GM12878 (cell line): Measurements from ENCODE around the gene PNISR. TPM values are rescaled to one million over a fixed set of nuclear protein-coding genes. Genes with fewer than 3 reads are reported as not detected.

ENCODE experiments used
- ATAC-seq: fragments of 200-7000 bp; cut with Tn5 transposase; 3 replicates; pipeline ENCODE4 v1.9.1; 2020; ENCODE audit warnings: mild to moderate bottlenecking, moderate library complexity
- BruUV-seq: library from RNA; stranded (reverse); fragments of 400-500 nt; replicated peaks from 2 replicates; lab custom pipeline; 2021; lab: Mats Ljungman, UMichigan
- CTCF ChIA-PET: fragments of 300-600 bp; sonication (Branson Sonifier 250); formaldehyde crosslinking; extraction: SDS; loops from one replicate; lab custom pipeline; 2021; ENCODE audit warnings: inconsistent platforms; lab: Yijun Ruan, JAX
- POLR2A ChIA-PET: fragments of 350-600 bp; formaldehyde crosslinking; extraction: SDS; loops from one replicate; lab custom pipeline; 2021; ENCODE audit warnings: inconsistent platforms; lab: Charles Lee
- RAD21 ChIA-PET: fragments of 300-600 bp; sonication (Branson Sonifier 250); formaldehyde crosslinking; loops from one replicate; lab custom pipeline; 2023; ENCODE audit warnings: antibody characterized with exemption; ENCODE audit not compliant: unreplicated experiment; lab: Charles Lee
- SMC1A ChIA-PET: fragments of 300-600 bp; sonication (Branson Sonifier 250); formaldehyde crosslinking; loops from one replicate; lab custom pipeline; 2023; ENCODE audit not compliant: unreplicated experiment, uncharacterized antibody; lab: Charles Lee
- DNase-seq: peaks from one replicate; pipeline ENCODE4 v3.0.0-alpha.2; 2011; ENCODE audit warnings: low read depth, low spot score
- FAIRE-seq: peaks from 3 replicates; lab custom pipeline; 2011; peaks lifted over from hg19 to GRCh38; lab: Jason Lieb, UNC
- H2AFZ ChIP-seq: 2 replicates; pipeline ENCODE4 v1.6.0; 2011; ENCODE audit warnings: low read depth, low read length, control low read depth; ENCODE audit not compliant: control insufficient read depth
- H3K27ac ChIP-seq: 2 replicates; pipeline ENCODE4 v1.5.1; 2011; ENCODE audit warnings: control low read depth; ENCODE audit not compliant: control insufficient read depth, insufficient read depth
- H3K27me3 ChIP-seq, 2 experiments: replicated peaks in 1 of 2; 2 replicates each; pipeline versions ENCODE4 v1.6.0 to v1.6.1; 2011; ENCODE audit warnings: low read length in 1 of 2; ENCODE audit not compliant: control insufficient read depth in 2 of 2, insufficient read depth in 2 of 2
- H3K36me3 ChIP-seq, 2 experiments: 2 replicates each; pipeline ENCODE4 v1.5.1; 2011; ENCODE audit warnings: low read length in 1 of 2; ENCODE audit not compliant: control insufficient read depth in 2 of 2, insufficient read depth in 2 of 2
- H3K4me1 ChIP-seq: 2 replicates; pipeline ENCODE4 v1.6.1; 2011; ENCODE audit warnings: mild to moderate bottlenecking, low read length, moderate library complexity, mixed read lengths; ENCODE audit not compliant: control insufficient read depth, insufficient read depth
- H3K4me2 ChIP-seq: 2 replicates; pipeline ENCODE4 v1.6.0; 2011; ENCODE audit warnings: control low read depth; ENCODE audit not compliant: control insufficient read depth, insufficient read depth
- H3K4me3 ChIP-seq: fragments of 200-600 bp; sonication (generic); 2 replicates; pipeline ENCODE4 v1.5.1; 2016
- H3K79me2 ChIP-seq: 2 replicates; pipeline ENCODE4 v1.6.0; 2011; ENCODE audit warnings: low read length; ENCODE audit not compliant: control insufficient read depth, insufficient read depth
- H3K9ac ChIP-seq: 2 replicates; pipeline ENCODE4 v1.8.0; 2011; ENCODE audit warnings: low read length, control low read depth, mixed read lengths; ENCODE audit not compliant: control insufficient read depth, insufficient read depth
- H3K9me3 ChIP-seq: replicated peaks from 3 replicates; pipeline ENCODE4 v1.5.1; 2011; ENCODE audit warnings: mild to moderate bottlenecking, low read length; ENCODE audit not compliant: control insufficient read depth, insufficient read depth
- H4K20me1 ChIP-seq: 2 replicates; pipeline ENCODE4 v1.6.0; 2011; ENCODE audit not compliant: control insufficient read depth, insufficient read depth
- E2F4 ChIP-seq: IDR thresholded peaks from 2 replicates; pipeline ENCODE4 v1.6.1; 2012; ENCODE audit warnings: low read depth, low read length, improper control_type of control experiment
- MLLT1 ChIP-seq: fragments of 450-650 bp; IDR thresholded peaks from 2 replicates; pipeline ENCODE4 v1.6.1; 2016; ENCODE audit warnings: mild to moderate bottlenecking
- MTA2 ChIP-seq: fragments of 450-650 bp; IDR thresholded peaks from 2 replicates; pipeline ENCODE4 v1.6.1; 2016; ENCODE audit warnings: low read depth, mild to moderate bottlenecking, moderate library complexity
- ZNF592 ChIP-seq: fragments of 450-650 bp; IDR thresholded peaks from 2 replicates; pipeline ENCODE4 v1.6.1; 2017; ENCODE audit warnings: mild to moderate bottlenecking, moderate library complexity
- WGBS: methylation state at CpG from one replicate; pipeline ENCODE4 v1.1.6; 2016; ENCODE audit warnings: low lambda C conversion rate; ENCODE audit not compliant: insufficient replicate concordance, insufficient coverage; ENCODE audit errors: missing lambda C conversion rate; 5-methylcytosine and 5-hydroxymethylcytosine counted together
- in situ Hi-C: fragments of 300-500 bp; cut with MboI; formaldehyde crosslinking; loops from 9 replicates; pipeline ENCODE4 v1.14.3; 2018; ENCODE audit warnings: mixed read lengths
- intact Hi-C: fragments of 100-400 bp; cut with micrococcal nuclease; formaldehyde crosslinking; loops from one replicate; pipeline ENCODE4 v1.14.2; 2022; ENCODE audit not compliant: unreplicated experiment
- polyA plus RNA-seq, 11 experiments: library from polyadenylated mRNA; depleted of rRNA in 4 of 11; unstranded in 6 of 11; stranded (reverse) in 5 of 11; fragments of >200 nt; fragmentation: Nextera tagmentation in 4 of 11; fragmentation: Illumina TruSeq in 1 of 11; extraction: Ambion mirVana in 4 of 11; extraction: Trizol in 1 of 11; gene quantifications; 1 replicate in 1 of 11; 2 replicates in 10 of 11; pipeline versions ENCODE4 v1.2.1 to v1.2.3, GENCODE V29; 2011 to 2016; ENCODE audit warnings: inconsistent platforms in 2 of 11, missing spikeins in 2 of 11, low read depth in 1 of 11
- total RNA-seq, 4 experiments: library from RNA; depleted of rRNA in 3 of 4; stranded (reverse); fragments of >200 nt in 3 of 4; fragmentation: Illumina TruSeq in 1 of 4; extraction: Trizol in 1 of 4; gene quantifications; 2 replicates each; pipeline versions ENCODE4 v1.2.1 to v1.2.3, GENCODE V29; 2013 to 2021

PNISR gene
- total and polyA plus RNA-seq, 10 of the 15 experiments (the other 5 are each of a cell fraction or from before 2014, with no cell fraction given): 79.1 to 180 (median 105) TPM

- Histone ChIP-seq H3K4me2 (no peak overlapping the region), H3K79me2 (no peaks in the 10 kb centered on the region), H4K20me1 (no peaks in the 10 kb centered on the region), H3K4me3 (no peak overlapping the region), H3K27me3 (no peaks in the 10 kb centered on the region), H3K27ac (no peak overlapping the region), H2AFZ (no peak overlapping the region), H3K9ac (no peak overlapping the region), H3K36me3 (no peaks in the 10 kb centered on the region), H3K4me1 (no peaks in the 10 kb centered on the region), H3K9me3 (no peaks in the 10 kb centered on the region)
- ChIA-PET CTCF (interaction anchor here (1.8 to 2.2 kb wide), 2 partner anchors 9 to 50 kb away, joined by 4 to 10 read pairs; partner anchors contain the start of gene COQ3), POLR2A (no interaction called here), RAD21 (no interaction called here), SMC1A (no interaction called here)
- ATAC-seq (no peak), FAIRE-seq (no peak), DNase-seq (no peak)
- WGBS: 100% methylated on average over 3 of the region's 3 CpGs
- no TSS peak for BruUV-seq
- in situ Hi-C loops (no loop called here), intact Hi-C loops (no loop called here)
- no peak for TF ChIP-seq E2F4
- no peak for TF ChIP-seq MTA2
- no peak for TF ChIP-seq MLLT1
- TF ChIP-seq ZNF592: no peak
Observed at GRCh38 chr6:99384507-99384906, 40.6 kb downstream of the PNISR start.
